GM23248 (cell line): Measurements from ENCODE around the gene ATG9A. TPM values are rescaled to one million over a fixed set of nuclear protein-coding genes. Genes with fewer than 3 reads are reported as not detected.

Experiments used
- DNase-seq: peaks from one replicate; pipeline ENCODE4 v3.0.0-alpha.2; 2015
- H2AFZ ChIP-seq: fragments of 200-600 bp; sonication (generic); 2 replicates; pipeline ENCODE4 v1.6.1; 2016; ENCODE audit warnings: antibody characterized with exemption
- H3F3A ChIP-seq: fragments of 200-600 bp; sonication (generic); 2 replicates; pipeline ENCODE4 v1.6.1; 2016; ENCODE audit warnings: mild to moderate bottlenecking, antibody characterized with exemption, mixed run types; ENCODE audit not compliant: insufficient read depth
- H3K27ac ChIP-seq: fragments of 200-600 bp; sonication (generic); 2 replicates; pipeline ENCODE4 v1.5.1; 2016; ENCODE audit warnings: mild to moderate bottlenecking
- H3K27me3 ChIP-seq: fragments of 200-600 bp; sonication (generic); replicated peaks from 2 replicates; pipeline ENCODE4 v1.6.1; 2016; ENCODE audit warnings: mild to moderate bottlenecking; ENCODE audit not compliant: insufficient read depth
- H3K36me3 ChIP-seq: fragments of 200-600 bp; sonication (generic); 2 replicates; pipeline ENCODE4 v1.6.1; 2016; ENCODE audit warnings: low read depth, mild to moderate bottlenecking
- H3K4me1 ChIP-seq: fragments of 200-600 bp; sonication (generic); 2 replicates; pipeline ENCODE4 v1.6.1; 2016; ENCODE audit warnings: mild to moderate bottlenecking; ENCODE audit not compliant: insufficient read depth
- H3K4me2 ChIP-seq: fragments of 200-600 bp; sonication (generic); one replicate; pipeline ENCODE4 v1.6.1; 2016; ENCODE audit warnings: mild to moderate bottlenecking; ENCODE audit not compliant: unreplicated experiment
- H3K4me3 ChIP-seq: fragments of 200-600 bp; sonication (generic); 2 replicates; pipeline ENCODE4 v1.5.1; 2016; ENCODE audit warnings: mild to moderate bottlenecking
- H3K79me2 ChIP-seq: fragments of 200-600 bp; sonication (generic); 2 replicates; pipeline ENCODE4 v1.6.1; 2016; ENCODE audit warnings: mild to moderate bottlenecking; ENCODE audit not compliant: insufficient read depth
- H3K9ac ChIP-seq: fragments of 200-600 bp; sonication (generic); 2 replicates; pipeline ENCODE4 v1.6.1; 2016; ENCODE audit warnings: mild to moderate bottlenecking
- H3K9me2 ChIP-seq: fragments of 200-600 bp; sonication (generic); 2 replicates; pipeline ENCODE4 v1.6.1; 2016; ENCODE audit warnings: mixed run types, mild to moderate bottlenecking, moderate library complexity; ENCODE audit not compliant: insufficient read depth
- H3K9me3 ChIP-seq: fragments of 200-600 bp; sonication (generic); one replicate; pipeline ENCODE4 v1.6.1; 2017; ENCODE audit warnings: low read depth
- H4K20me1 ChIP-seq: fragments of 200-600 bp; sonication (generic); 2 replicates; pipeline ENCODE4 v1.6.0; 2016; ENCODE audit not compliant: insufficient read depth
- EZH2 ChIP-seq: fragments of 200-600 bp; sonication (generic); IDR thresholded peaks from 2 replicates; pipeline ENCODE4 v1.6.1; 2018; ENCODE audit warnings: antibody characterized with exemption, mild to moderate bottlenecking; ENCODE audit not compliant: insufficient read depth, poor library complexity, severe bottlenecking
- EZH2phosphoT487 ChIP-seq: fragments of 200-600 bp; sonication (generic); IDR thresholded peaks from 2 replicates; pipeline ENCODE4 v1.6.1; 2018; ENCODE audit warnings: antibody characterized with exemption, moderate library complexity, mild to moderate bottlenecking, low read depth; ENCODE audit not compliant: insufficient read depth
- whole genome bisulfite sequencing, 2 experiments: methylation state at CpG; one replicate each; pipeline ENCODE4 v1.1.6; 2015 to 2017; ENCODE audit warnings: low lambda C conversion rate in 2 of 2, low coverage in 1 of 2; ENCODE audit errors: missing lambda C conversion rate in 2 of 2; 5-methylcytosine and 5-hydroxymethylcytosine counted together
- in situ Hi-C: fragments of 300-500 bp; cut with MboI; formaldehyde crosslinking; loops from 2 replicates; pipeline ENCODE4 v1.15.0; 2020
- polyA plus RNA-seq: library from polyadenylated mRNA; unstranded; fragments of >200 nt; fragmentation: Nextera tagmentation; extraction: Ambion mirVana; gene quantifications from 2 replicates; pipeline ENCODE4 v1.2.1, GENCODE V29; 2016
- total RNA-seq: library from RNA; depleted of rRNA; stranded (reverse); fragments of >200 nt; shearing (Covaris generic); gene quantifications from 2 replicates; pipeline ENCODE4 v1.2.3, GENCODE V29; 2014

ATG9A gene
- total and polyA plus RNA-seq, 2 experiments from 2014 or later = 68.5 to 84.4 TPM

DNA sequence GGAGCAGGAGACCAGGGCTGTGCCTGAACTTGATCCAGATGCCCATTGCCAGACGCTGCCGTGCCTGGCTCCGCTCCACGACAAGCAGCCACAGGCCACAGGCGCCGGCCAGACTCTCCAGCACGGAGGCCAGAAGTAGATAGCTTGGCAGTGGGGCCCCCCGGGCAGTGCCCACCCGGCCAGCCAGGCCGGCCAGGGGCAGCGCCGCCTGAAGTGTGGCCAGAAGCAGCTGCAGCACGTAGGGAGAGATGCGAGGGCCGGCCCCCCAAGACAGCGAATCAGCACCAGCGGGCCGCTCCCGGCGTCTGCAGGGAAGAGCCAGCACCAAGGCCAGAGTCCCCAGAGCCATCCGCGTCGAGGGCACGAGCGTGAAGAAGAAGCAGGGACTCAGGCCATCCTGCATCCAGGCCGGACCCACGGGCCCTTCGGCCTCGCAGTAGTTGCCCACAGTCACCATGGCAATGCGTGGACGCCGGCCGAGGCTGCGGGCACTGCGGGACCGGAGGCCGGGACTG lies 11.2 kb downstream of the ATG9A start:
- Histone ChIP-seq H3K9ac (peak overlapping the region; percentile 83), H3F3A (peaks cover 17% of the 10 kb centered on the region), H4K20me1 (no peaks in the 10 kb centered on the region), H3K4me3 (peak overlapping the region; percentile 69), H3K36me3 (peaks cover 8% of the 10 kb centered on the region; the same call in 1 of the 2 replicates), H3K27ac (peak overlapping the region; percentile 91), H3K9me3 (no peaks in the 10 kb centered on the region), H2AFZ (peak overlapping the region; percentile 33), H3K4me1 (peaks cover 16% of the 10 kb centered on the region), H3K79me2 (peaks cover 11% of the 10 kb centered on the region; the same call in 1 of the 2 replicates), H3K27me3 (no peaks in the 10 kb centered on the region), H3K9me2 (no peaks in the 10 kb centered on the region), H3K4me2 (peak overlapping the region; percentile 75)
- TF ChIP-seq EZH2phosphoT487 (no peak), EZH2 (no peak)
- in situ Hi-C loops = no loop called here
- peak; percentile 95 for DNase-seq
- 1 to 3% methylated on average over 25 to 33 of the region's 37 CpGs for WGBS, 2 experiments

DNA sequence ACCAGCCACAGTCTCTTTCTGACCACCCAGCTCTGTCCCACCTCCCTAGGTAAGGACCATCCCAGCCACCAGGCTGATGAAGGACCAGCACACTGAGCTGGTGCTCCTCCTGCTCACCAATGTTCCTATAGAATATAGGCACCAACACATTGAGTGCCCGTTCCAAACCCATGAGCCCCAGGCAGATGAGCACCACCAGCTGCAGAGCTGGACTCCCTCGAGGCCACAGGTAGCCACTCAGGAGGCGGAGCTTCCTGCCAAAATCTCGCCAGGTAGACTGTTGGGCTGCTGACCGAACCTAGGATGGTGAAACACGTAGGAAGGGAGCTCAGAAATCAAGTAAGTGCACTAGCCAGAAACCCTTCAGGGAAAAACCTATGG lies 12.9 kb downstream of the ATG9A start:
- peaks cover 17% of the 10 kb centered on the region for H3F3A ChIP-seq
- H3K9me2 ChIP-seq = no peaks in the 10 kb centered on the region
- H3K9ac ChIP-seq = no peak overlapping the region
- peaks cover 16% of the 10 kb centered on the region for H3K4me1 ChIP-seq
- in situ Hi-C loops = no loop called here
- H3K36me3 ChIP-seq = peaks cover 2% of the 10 kb centered on the region; the same call in 1 of the 2 replicates
- H3K9me3 ChIP-seq = no peaks in the 10 kb centered on the region
- H4K20me1 ChIP-seq = no peaks in the 10 kb centered on the region
- no peak overlapping the region for H3K4me2 ChIP-seq
- no peak overlapping the region for H3K27ac ChIP-seq
- H3K4me3 ChIP-seq = no peak overlapping the region
- no peak overlapping the region for H2AFZ ChIP-seq
- H3K79me2 ChIP-seq = peaks cover 11% of the 10 kb centered on the region; the same call in 1 of the 2 replicates
- no peaks in the 10 kb centered on the region for H3K27me3 ChIP-seq
- WGBS, 2 experiments = 82 to 88% methylated on average over 6 of the region's 6 CpGs
- DNase-seq = no peak
- TF ChIP-seq EZH2phosphoT487 (no peak), EZH2 (no peak)

DNA sequence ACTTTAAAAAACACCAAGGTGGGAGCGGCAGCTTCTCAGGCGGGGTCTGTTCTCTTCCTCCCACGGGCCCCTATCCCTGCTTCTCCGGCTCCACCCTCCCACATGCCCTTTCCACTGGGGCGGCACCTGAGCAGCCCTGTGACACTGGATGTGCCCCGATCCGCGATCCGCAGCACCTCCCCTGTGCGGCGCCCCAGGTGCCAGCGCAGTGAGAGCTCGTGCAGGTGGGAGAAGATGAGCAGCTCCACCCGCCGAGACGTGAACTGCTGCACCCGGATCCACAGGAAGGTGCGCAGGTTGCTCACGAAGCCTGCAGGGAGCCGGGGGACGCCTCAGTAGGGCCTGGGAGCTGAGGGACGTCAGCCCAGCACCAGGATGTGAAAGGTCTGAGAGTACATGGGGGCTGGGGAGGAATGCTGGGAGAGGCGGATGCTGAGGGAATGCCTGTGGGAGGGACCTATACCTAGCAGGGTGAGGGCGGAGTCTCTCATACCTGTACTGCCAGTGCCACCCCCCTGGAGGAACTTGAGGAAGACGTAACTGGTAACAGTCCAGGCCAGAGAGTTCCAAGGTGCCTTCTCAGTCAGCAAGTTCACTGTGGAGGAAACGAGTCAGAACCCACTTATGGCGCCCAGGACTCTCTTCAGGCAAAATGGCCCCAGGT lies 13.4 kb downstream of the ATG9A start:
- H3K27ac ChIP-seq = no peak overlapping the region

GRCh38 chr2:219214786-219215185 lies 14.7 kb downstream of the ATG9A start:
- Histone ChIP-seq H2AFZ (no peak overlapping the region), H3K4me3 (no peak overlapping the region), H3K36me3 (no peaks in the 10 kb centered on the region), H3K79me2 (peaks cover 11% of the 10 kb centered on the region; the same call in 1 of the 2 replicates), H4K20me1 (no peaks in the 10 kb centered on the region), H3K9me2 (no peaks in the 10 kb centered on the region), H3K27me3 (no peaks in the 10 kb centered on the region), H3K9ac (no peak overlapping the region), H3F3A (peaks cover 8% of the 10 kb centered on the region), H3K4me2 (no peak overlapping the region), H3K4me1 (peaks cover 16% of the 10 kb centered on the region), H3K9me3 (no peaks in the 10 kb centered on the region), H3K27ac (no peak overlapping the region)
- in situ Hi-C loops = no loop called here
- DNase-seq = no peak
- WGBS, 2 experiments = 90 to 92% methylated on average over 6 of the region's 6 CpGs
- TF ChIP-seq EZH2 = no peak

More for the DNA sequence above, 13.4 kb downstream of the ATG9A start:
- Histone ChIP-seq H3K79me2 (peaks cover 11% of the 10 kb centered on the region; the same call in 1 of the 2 replicates), H3K4me2 (no peak overlapping the region), H3K27me3 (no peaks in the 10 kb centered on the region), H3F3A (peaks cover 17% of the 10 kb centered on the region), H3K36me3 (no peaks in the 10 kb centered on the region), H2AFZ (no peak overlapping the region), H3K4me1 (peaks cover 16% of the 10 kb centered on the region), H3K9me3 (no peaks in the 10 kb centered on the region), H3K9ac (no peak overlapping the region), H3K4me3 (no peak overlapping the region), H4K20me1 (no peaks in the 10 kb centered on the region), H3K9me2 (no peaks in the 10 kb centered on the region)
- TF ChIP-seq EZH2 = no peak
- no peak for TF ChIP-seq EZH2phosphoT487
- in situ Hi-C loops = no loop called here
- 95 to 96% methylated on average over 26 to 27 of the region's 27 CpGs for WGBS, 2 experiments
- no peak for DNase-seq
